Parathyroid adenoma (tissue), 2 donors: ENCODE data around the gene SPNS2.

ENCODE experiments used
- H2AFZ ChIP-seq: fragments of 300-600 bp; sonication (generic); one replicate; pipeline ENCODE4 v1.7.0; 2017; ENCODE audit warnings: antibody characterized with exemption, mild to moderate bottlenecking
- H3K27ac ChIP-seq: fragments of 300-600 bp; sonication (generic); one replicate; pipeline ENCODE4 v1.7.0; 2017
- H3K27me3 ChIP-seq: fragments of 300-600 bp; sonication (generic); one replicate; pipeline ENCODE4 v1.7.0; 2017; ENCODE audit warnings: low read length; ENCODE audit not compliant: control insufficient read depth, insufficient read depth
- H3K36me3 ChIP-seq: fragments of 300-600 bp; sonication (generic); one replicate; pipeline ENCODE4 v1.7.0; 2017; ENCODE audit warnings: low read length; ENCODE audit not compliant: control insufficient read depth, insufficient read depth
- H3K4me1 ChIP-seq: fragments of 300-600 bp; sonication (generic); one replicate; pipeline ENCODE4 v1.7.0; 2017; ENCODE audit warnings: control low read depth
- H3K4me2 ChIP-seq: fragments of 300-600 bp; sonication (generic); one replicate; pipeline ENCODE4 v1.7.0; 2017; ENCODE audit warnings: low read length
- H3K4me3 ChIP-seq: fragments of 300-600 bp; sonication (generic); one replicate; pipeline ENCODE4 v1.7.0; 2017; ENCODE audit warnings: low read depth, low read length
- H3K79me2 ChIP-seq: fragments of 300-600 bp; sonication (generic); one replicate; pipeline ENCODE4 v1.7.0; 2017; ENCODE audit warnings: control low read depth
- H3K9ac ChIP-seq: fragments of 300-600 bp; sonication (generic); one replicate; pipeline ENCODE4 v1.7.0; 2017; ENCODE audit warnings: mild to moderate bottlenecking
- H3K9me3 ChIP-seq: fragments of 300-600 bp; sonication (generic); one replicate; pipeline ENCODE4 v1.7.0; 2017; ENCODE audit warnings: low read length; ENCODE audit not compliant: control insufficient read depth
- TF ChIP-seq, protein P1 (sequence below): fragments of 300-600 bp; sonication (generic); IDR thresholded peaks from one replicate; pipeline ENCODE4 v1.7.0; 2017; ENCODE audit warnings: antibody characterized with exemption, mild to moderate bottlenecking
- donor health status: primary hyperparathyroidism.

SPNS2 gene

DNA sequence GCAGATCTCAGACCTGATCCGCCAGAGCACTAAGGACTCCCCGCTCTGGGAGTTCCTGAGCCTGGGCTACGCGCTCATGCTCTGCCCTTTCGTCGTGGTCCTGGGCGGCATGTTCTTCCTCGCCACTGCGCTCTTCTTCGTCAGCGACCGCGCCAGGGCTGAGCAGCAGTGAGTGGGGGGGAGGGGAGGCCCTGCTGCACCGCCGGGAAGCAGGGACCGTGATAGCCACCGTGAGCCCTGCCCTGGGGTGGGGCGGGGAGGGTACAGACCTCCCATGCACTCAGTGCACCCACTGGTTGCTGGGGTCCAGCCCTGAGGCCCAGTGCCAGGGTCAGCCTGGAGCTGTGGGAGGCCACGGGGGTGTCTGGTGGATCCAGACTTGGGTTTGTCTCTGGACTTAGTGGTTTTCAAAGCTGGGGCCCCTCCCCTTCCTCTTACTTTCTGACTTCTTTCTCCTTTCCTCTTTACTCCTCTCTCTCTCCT is 37.6 kb downstream of the SPNS2 start:
- Histone ChIP-seq H3K27ac (peak overlapping the region; percentile 58), H2AFZ (no peak overlapping the region), H3K27me3 (no peaks in the 10 kb centered on the region), H3K4me1 (peaks cover 8% of the 10 kb centered on the region), H3K9ac (no peak overlapping the region), H3K9me3 (no peaks in the 10 kb centered on the region), H3K36me3 (no peaks in the 10 kb centered on the region), H3K4me2 (no peak overlapping the region), H3K79me2 (no peaks in the 10 kb centered on the region), H3K4me3 (no peak overlapping the region)
- TF ChIP-seq, protein P1, sequence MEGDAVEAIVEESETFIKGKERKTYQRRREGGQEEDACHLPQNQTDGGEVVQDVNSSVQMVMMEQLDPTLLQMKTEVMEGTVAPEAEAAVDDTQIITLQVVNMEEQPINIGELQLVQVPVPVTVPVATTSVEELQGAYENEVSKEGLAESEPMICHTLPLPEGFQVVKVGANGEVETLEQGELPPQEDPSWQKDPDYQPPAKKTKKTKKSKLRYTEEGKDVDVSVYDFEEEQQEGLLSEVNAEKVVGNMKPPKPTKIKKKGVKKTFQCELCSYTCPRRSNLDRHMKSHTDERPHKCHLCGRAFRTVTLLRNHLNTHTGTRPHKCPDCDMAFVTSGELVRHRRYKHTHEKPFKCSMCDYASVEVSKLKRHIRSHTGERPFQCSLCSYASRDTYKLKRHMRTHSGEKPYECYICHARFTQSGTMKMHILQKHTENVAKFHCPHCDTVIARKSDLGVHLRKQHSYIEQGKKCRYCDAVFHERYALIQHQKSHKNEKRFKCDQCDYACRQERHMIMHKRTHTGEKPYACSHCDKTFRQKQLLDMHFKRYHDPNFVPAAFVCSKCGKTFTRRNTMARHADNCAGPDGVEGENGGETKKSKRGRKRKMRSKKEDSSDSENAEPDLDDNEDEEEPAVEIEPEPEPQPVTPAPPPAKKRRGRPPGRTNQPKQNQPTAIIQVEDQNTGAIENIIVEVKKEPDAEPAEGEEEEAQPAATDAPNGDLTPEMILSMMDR = no peak

- Histone ChIP-seq H3K9ac (no peak overlapping the region), H3K36me3 (no peaks in the 10 kb centered on the region), H3K27ac (peak overlapping the region; percentile 58), H3K4me3 (no peak overlapping the region), H3K79me2 (no peaks in the 10 kb centered on the region), H2AFZ (no peak overlapping the region), H3K9me3 (no peaks in the 10 kb centered on the region), H3K4me2 (no peak overlapping the region), H3K4me1 (peaks cover 8% of the 10 kb centered on the region), H3K27me3 (no peaks in the 10 kb centered on the region)
- TF ChIP-seq, protein P1 = no peak
These were observed 38.2 kb downstream of the SPNS2 start for GRCh38 chr17:4536742-4537411.

- Histone ChIP-seq H3K4me1 (peaks cover 8% of the 10 kb centered on the region), H3K4me3 (no peak overlapping the region), H3K27me3 (no peaks in the 10 kb centered on the region), H3K79me2 (no peaks in the 10 kb centered on the region), H3K9me3 (no peaks in the 10 kb centered on the region), H2AFZ (no peak overlapping the region), H3K9ac (no peak overlapping the region), H3K27ac (peak overlapping the region; percentile 58), H3K36me3 (no peaks in the 10 kb centered on the region), H3K4me2 (no peak overlapping the region)
- TF ChIP-seq, protein P1 = no peak
These were observed 39.0 kb downstream of the SPNS2 start for GRCh38 chr17:4537451-4538235.

DNA sequence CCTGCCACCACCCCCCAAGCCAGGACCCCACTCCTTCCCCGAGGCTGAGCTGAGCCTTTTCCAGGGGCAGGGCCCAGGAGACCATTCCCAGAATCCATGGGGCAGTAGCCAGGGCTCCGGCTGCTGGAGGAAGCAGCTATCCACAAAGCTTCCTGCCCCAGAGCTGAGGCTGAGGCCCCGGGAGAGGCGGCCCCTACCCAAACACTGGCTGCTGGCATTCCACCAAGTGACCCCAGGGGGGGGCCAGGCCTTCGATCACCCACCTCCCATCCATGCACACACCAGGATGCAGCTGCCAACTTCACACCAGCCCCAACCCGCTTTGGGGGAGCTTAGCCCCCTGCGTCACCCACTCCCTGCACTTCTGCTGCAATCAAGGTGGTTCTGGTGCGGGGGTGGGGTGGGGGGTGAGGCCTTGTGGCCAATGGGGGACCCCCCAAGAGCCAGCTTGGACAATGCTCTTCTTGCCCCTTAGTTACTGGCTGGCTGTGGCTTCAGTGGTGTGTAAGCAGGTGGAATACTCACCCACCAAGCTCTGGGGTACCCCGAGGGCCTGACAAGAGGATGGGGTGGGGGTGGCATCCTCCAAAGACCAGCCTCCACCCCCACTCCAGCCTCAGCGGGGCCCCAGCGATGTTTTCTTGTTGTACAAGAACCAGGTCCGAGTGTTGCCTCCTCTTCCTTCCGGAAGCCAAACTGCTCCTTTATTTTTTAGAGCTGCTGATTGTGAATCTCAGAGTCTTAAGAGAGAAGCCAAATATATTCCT is 39.7 kb downstream of the SPNS2 start:
- no peaks in the 10 kb centered on the region for H3K9me3 ChIP-seq
- H3K36me3 ChIP-seq = no peaks in the 10 kb centered on the region
- no peak overlapping the region for H3K9ac ChIP-seq
- H3K4me2 ChIP-seq = no peak overlapping the region
- H3K79me2 ChIP-seq = no peaks in the 10 kb centered on the region
- H3K4me1 ChIP-seq = peaks cover 8% of the 10 kb centered on the region
- H3K4me3 ChIP-seq = no peak overlapping the region
- TF ChIP-seq, protein P1 = no peak
- no peak overlapping the region for H2AFZ ChIP-seq
- no peak overlapping the region for H3K27ac ChIP-seq
- no peaks in the 10 kb centered on the region for H3K27me3 ChIP-seq
